Activated CD4-positive, CD25-positive, alpha-beta regulatory T cell (primary cell): ENCODE results near the gene NMBR.
"Not testable (repeated sequence)": the region's sequence is repeated elsewhere in the genome, so short reads cannot be mapped to it uniquely, and the experiment has no call there.

Experiments used
- DNase-seq, 4 experiments: peaks; one replicate each; lab custom pipeline; 2025; lab: John Stamatoyannopoulos, UW

The NMBR gene

DNA sequence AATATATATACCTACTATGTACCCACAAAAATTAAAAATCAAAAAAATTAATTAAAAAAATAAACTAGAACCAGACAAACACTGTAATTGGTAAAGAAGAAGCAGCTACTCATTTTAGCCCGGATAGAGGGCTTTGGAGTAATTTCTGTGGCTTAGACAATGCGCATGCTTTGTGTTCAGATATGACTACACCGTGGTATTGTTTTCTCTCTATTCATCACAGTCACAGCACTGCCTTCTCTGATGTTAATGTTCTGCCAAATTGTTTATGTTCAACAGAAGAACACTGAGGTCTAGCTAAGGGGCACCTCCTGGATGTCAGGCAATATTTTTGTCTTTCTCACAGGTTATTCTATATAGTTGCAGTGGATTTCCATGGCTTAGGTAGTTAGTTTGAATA lies 91.7 kb downstream of the NMBR start:
- DNase-seq: no peak

DNA sequence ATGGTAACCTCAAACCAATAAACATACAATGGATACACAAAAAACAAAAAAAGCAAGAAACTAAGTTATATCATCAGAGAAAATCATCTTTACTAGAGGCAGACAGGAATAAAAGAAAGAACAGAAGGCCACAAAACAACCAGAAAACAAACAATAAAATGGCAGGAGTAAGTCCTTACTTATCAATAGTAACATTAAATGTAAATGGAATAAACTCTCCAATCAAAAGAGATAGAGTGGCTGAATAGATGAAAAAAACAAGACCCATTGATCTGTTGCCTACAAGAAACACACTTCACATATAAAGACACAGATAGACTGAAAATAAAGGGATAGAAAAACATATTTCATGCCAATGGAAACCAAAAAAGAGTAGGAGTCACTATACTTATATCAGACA lies 95.5 kb downstream of the NMBR start:
- no peak for DNase-seq

GRCh38 chr6:142048593-142048980 lies 98.3 kb downstream of the NMBR start:
- no peak for DNase-seq

- DNase-seq: no peak
Observed at GRCh38 chr6:142047934-142048592, 98.9 kb downstream of the NMBR start.

DNA sequence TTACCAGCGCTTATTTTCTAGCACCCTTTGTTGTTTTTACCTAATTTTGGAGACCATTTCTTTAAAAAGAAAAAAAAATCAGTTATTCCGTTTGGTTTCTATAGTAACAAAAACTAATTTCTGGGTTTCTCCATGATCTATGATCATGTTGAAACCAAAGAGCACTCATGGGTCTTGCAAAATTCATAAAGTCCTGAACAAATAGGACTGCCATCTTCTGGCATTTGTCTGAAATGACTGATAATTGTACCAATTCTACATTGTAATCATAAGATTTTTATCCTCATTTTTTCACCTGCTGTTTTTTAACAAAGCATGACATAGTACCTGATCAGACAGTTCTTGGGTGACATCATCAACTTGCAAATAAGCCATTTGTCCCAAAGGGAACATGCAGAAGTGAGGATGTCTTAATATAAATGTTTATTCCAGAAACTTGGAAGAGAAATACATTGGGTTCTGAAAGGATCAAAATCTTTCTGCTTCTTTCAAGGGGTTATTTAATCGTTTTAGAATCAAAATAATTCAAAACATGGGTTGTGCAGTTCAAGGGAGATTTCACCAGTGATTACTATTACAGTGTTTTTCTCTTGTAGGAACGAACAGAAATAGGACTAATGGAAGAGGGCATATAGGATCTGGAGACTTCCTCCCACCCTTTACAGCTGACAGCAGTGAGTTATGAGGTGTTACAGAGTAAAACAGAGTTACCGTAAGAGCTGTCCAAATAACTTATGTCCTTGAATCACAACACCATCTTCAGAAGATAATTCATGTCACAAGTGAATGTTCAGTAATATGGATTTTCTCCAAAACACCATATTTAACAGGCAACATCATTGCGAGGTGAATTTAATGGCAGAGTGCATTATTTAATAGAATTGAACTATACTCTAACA lies 101.3 kb downstream of the NMBR start:
- DNase-seq: no peak

DNA sequence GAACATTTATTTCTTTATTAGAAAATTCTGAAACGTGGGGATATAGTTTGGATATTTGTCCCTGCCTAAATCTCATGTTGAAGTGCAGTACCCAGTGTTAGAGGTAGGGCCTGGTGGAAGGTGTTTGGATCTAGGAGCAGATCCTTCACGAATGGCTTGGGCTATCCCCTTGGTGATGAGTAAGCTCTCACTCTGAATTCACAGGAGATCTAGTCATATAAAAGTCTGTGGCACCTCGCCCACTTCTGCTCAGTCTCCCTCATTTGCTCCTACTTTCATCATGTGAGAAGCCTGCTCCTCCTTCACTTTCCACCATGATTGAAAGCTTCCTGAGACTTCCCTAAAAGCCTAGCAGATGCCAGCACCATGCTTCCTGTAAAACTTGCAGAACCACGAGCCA lies 111.0 kb downstream of the NMBR start:
- DNase-seq: no peak

DNA sequence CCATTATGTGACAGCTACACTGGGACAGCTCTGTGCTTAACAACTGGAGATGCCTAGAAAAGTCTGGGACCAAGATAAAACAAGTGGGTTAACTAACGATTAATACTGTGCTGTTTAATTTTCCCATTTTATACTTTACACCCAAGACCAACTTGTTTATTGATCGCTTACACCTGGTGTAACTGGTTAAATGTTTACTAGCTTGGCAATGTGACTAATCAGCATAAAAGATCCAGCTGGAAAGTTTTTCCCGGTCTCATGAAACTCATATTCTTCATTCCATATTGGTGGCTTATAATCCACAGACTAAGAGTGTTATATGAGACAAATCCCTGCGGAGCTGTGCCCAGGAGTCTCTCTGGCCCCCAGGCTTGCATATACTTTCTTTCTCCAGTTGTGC lies 115.9 kb downstream of the NMBR start:
- no peak for DNase-seq

GRCh38 chr6:142030115-142030619 lies 116.8 kb downstream of the NMBR start:
- no peak for DNase-seq

GRCh38 chr6:142028527-142028926 lies 118.4 kb downstream of the NMBR start:
- DNase-seq: no peak

DNA sequence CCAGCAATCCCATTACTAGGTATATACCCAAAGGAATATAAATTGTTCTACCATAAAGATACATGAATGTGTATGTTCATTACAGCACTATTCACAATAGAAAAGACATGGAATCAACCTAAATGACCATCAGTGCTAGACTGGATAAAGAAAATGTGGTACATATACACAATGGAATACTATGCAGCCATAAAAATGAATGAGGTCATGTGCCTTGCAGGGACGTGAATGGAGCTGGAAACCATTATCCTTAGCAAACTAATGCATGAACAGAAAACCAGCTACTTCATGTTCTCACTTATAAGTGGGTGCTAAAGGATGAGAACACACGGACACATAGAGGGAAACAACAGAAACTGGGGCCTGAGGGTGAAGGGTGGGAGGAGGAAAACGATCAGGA lies 119.1 kb downstream of the NMBR start:
- not testable (repeated sequence) for DNase-seq

DNA sequence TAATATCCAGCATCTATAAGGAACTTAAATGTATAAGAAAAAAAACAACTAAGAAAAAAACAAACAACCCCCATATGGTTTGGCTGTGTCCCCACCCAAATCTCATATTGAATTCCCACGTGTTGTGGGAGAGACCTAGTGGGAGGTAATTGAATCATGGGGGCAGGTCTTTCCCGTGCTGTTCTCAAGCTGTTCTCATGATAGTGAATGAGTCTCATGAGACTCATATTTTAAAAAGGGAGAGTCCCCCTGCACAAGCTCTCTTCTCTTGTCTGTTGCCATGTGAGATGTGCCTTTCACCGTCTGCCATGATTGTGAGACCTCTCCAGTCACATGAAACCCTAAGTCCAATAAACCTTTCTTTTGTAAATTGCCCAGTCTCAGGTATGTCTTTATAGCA lies 119.8 kb downstream of the NMBR start:
- DNase-seq: no peak

DNA sequence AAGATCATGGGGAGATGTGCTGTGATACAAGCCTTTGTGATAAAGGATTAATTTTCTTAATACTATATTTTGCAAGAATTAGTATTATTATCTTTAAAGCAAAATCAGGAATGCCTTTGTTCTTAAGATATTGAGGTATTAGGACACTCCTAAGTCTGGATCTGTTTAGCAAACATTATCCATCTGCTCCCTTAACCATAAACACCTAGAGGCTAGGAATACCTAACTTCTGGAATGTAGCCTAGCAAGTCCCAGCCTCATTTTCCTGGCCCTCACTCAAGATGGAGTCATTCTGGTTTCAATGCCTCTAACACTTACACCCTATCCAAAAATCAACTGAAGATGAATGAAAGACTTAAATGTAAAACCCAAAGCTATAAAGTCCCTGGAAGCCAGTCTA lies 120.5 kb downstream of the NMBR start:
- no peak for DNase-seq
